GM19467 (cell line): ENCODE results near the gene MAPKAP1.
"Not testable (repeated sequence)": the region's sequence is repeated elsewhere in the genome, so short reads cannot be mapped to it uniquely, and the experiment has no call there.

Experiments used
- ATAC-seq: cut with Tn5 transposase; IDR thresholded peaks from one replicate; pipeline ENCODE4 v1.9.1; 2021; ENCODE audit warnings: mild to moderate bottlenecking, moderate library complexity; ENCODE audit not compliant: unreplicated experiment

Gene MAPKAP1

GRCh38 chr9:125609744-125610143 is 97.3 kb downstream of the MAPKAP1 start:
- ATAC-seq = no peak

- no peak for ATAC-seq
Observed at GRCh38 chr9:125608489-125609224, 98.4 kb downstream of the MAPKAP1 start.

- ATAC-seq = no peak
Observed at GRCh38 chr9:125604196-125604595, 102.8 kb downstream of the MAPKAP1 start.

GRCh38 chr9:125603478-125604021 is 103.5 kb downstream of the MAPKAP1 start:
- ATAC-seq = no peak

GRCh38 chr9:125601961-125602360 is 105.0 kb downstream of the MAPKAP1 start:
- no peak for ATAC-seq

DNA sequence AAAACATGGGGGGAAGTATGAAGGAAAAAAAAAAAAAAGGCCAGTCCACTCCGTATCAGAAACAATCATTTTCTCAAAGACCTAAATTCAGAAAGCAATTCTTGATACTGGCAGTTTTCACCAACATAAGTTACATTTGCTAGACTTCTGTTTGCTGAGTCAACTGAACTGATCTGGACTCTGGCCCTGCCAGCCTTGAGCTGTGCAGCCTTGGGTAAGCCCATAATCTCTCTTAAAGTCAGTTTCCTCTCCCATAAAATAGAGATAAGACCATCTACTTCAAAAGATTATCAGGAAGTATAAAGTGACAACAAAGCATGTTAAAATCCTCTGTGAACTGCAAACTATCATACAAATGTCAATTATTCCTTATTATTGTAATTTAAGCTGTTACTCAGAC is 106.8 kb downstream of the MAPKAP1 start:
- ATAC-seq = no peak

DNA sequence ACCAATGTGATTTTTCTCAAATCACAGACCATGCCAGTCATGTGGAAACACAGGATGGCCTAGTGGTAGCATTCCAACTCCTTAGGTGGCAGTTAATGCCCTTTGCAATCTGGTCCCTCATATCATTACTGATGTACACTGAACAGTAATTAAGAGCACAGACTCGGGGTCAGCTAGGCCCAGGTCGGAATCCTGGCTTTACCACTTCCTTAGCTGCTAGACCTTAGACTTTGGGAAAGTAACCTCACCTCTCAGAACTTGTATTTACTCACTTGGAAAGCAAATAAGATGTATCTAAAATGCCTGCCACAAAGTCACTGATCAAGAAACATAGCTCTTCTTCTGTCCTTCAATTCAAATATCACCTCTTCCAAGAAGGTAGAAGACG is 112.8 kb downstream of the MAPKAP1 start:
- ATAC-seq = no peak

- ATAC-seq = no peak
Observed at GRCh38 chr9:125593581-125594222, 113.3 kb downstream of the MAPKAP1 start.

DNA sequence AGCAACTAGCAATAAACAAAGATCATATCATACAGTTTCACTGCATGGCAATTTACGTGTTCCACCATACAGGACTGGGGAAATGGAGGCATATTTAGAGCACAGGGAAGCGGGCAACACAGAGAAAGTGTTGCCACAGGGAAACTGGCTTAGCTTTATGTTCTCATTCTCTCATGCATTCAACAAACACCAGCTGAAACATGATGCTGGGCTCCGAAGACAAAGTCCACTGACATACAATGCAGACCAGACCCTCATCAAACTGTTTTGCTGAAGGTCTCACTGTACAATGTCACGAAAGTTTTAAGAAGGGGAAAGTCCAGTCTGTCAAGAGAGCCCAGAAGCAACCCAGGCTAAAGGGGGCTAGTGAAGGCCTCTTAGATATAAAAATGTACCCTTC is 115.1 kb downstream of the MAPKAP1 start:
- ATAC-seq = no peak

GRCh38 chr9:125591245-125591644 is 115.8 kb downstream of the MAPKAP1 start:
- ATAC-seq = no peak

GRCh38 chr9:125589287-125589686 is 117.7 kb downstream of the MAPKAP1 start:
- no peak for ATAC-seq

GRCh38 chr9:125587819-125588460 is 119.1 kb downstream of the MAPKAP1 start:
- ATAC-seq = no peak

DNA sequence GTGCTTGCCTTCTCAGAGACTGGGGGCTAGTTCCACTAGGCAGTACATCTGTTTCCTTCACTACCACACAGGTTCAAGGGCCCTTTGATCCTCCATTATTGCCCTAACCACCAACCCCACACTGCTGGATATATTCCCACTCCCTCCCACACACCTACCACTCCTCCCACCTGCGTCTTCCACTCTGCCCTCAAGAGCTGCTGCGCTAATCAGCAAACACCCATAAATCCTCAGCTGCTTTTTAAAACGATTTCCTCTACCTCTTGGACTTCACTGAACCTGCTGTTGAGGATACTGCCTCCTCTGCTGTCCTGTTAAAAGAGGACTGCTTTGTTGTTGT is 120.9 kb downstream of the MAPKAP1 start:
- ATAC-seq = no peak

DNA sequence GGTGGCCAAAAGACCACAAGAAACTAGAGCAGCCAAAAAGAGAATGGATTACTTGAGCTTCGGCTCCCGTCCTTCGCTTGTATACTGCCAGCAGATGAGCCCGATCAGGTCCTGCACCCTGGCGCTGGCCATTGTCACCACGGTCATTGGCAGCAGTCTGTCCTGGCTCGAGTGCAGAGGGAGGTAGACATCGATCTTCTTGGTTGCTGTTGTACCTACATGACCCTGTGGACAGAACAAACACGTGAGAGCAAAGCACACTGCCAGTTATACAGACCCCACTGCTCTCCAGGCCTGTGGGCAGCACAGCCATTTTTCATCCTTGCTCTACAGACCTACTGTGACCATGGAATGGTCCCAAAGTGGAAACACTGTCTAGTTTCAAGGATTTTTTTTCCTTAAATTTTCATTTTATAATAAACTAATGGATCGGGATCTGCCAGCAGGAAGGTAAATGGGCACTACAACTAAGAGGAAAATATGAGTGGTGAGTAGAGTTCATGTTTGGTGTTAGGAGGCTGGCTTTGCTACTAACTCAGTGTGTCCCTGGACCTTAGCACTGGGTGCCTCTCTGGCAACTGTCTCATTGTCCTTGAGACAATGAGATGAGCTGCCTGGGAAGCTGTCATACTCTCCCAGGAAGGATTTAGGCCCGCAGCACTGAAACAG is 121.4 kb downstream of the MAPKAP1 start:
- no peak for ATAC-seq

DNA sequence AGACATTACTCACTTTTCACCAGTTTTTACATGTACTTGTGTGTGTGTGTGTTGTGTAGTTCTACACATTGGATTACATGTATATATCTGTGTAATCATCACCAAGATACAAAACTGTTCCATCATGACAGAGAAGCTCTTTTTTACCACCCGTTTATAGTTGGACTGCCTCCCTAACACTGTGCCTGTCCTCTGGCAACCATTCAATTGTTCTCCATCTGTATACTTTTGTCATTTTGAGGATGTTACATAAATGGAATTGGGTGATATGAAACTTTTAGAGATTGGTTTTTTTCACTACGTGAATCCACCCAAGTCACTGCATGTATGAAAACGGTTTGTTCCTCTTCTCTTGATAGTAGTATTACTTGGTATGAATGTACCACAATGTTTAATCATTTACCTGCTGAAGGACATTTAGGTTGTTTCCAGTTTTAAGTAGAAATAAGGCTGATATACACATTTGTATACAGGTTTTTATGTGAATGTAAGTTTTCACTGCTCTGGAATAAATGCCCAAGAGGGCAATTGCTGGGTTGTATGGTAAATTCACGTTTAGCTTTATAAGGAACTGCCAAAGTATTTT is 126.2 kb downstream of the MAPKAP1 start:
- ATAC-seq = no peak

DNA sequence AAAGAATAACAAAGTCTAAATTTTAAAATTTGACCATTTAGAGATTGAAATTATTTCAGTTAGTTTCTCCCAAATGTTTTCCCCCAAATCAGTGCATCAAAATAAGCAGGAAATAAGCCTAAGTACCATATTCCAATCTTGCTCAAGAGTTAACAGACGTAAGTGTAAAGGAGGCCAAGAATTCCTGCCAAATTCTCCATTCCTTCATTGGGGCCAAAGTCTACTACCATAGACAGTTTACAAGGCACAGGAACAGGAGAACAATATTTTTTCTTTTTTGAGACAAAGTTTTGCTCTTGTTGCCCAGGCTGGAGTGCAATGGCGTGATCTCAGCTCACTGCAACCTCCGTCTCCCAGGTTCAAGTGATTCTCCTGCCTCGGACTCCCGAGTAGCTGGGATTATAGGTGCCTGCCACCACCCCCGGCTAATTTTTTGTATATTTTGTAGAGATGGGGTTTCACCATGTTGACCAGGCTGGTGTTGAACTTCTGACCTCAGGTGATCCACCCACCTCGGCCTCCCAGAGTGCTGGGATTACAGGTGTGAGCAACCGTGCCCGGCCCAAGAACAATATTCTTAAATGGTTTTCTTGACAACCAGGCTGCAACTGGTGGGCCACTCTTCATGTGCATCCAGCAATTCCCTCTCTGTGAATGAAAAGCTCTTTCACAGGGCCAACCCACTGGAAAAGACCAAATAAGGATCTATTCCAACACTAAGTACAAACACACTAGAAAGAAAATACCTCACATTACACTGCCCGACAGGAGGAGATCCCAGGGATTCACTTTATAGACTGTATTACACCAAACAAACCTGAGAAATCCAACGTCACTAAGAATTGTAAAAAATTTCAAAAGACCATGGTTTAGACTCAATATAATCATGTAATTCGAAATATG is 127.7 kb downstream of the MAPKAP1 start:
- ATAC-seq = no peak

GRCh38 chr9:125574126-125574877 is 132.7 kb downstream of the MAPKAP1 start:
- ATAC-seq = no peak

DNA sequence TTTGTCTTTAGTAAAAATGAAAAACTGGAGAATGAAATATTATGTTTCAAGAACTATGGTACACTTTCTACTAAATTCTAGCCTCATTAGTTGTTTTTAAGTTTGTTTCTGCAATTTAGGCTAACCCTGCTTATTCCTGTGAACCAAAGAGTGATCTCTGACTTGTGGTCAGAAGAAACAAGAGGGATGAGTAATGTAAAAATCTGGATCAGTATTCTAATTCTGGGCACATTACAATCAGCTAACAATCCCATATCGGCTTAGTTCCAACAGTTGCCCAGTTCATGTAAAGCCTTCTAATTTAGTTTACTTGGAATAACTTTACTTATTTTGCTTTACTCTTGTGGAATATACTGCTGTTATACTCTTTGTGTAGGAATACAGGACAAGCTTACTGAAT is 134.5 kb downstream of the MAPKAP1 start:
- ATAC-seq = not testable (repeated sequence)

DNA sequence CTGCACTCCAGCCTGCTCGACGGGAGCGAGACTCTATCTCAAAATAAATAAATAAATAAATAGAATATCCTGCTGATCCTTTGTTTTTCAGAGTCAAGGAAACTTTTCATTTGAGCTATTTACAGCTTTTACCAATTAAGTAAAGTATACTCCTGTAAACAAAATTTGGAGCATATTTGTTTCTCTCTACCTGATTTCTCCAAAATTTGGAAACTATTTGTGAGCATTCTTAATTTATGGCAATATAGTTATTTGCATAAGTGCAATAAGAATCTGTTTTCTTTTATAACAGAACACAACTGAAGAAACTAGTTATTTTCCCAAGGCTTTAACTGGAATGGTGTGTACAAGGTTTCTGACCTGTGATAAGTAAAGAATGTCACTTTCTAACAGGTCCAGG is 135.2 kb downstream of the MAPKAP1 start:
- ATAC-seq = not testable (repeated sequence)
